SK-N-MC (cell line): ENCODE data around the gene CSRP1.
"Not testable (repeated sequence)": the region's sequence is repeated elsewhere in the genome, so short reads cannot be mapped to it uniquely, and the experiment has no call there.

Experiments used
- DNase-seq: peaks from one replicate; pipeline ENCODE4 v3.0.0-alpha.2; 2011; ENCODE audit warnings: low read depth, low spot score
- H3K27ac ChIP-seq: fragments of 200-600 bp; sonication (generic); 2 replicates; pipeline ENCODE4 v1.5.1; 2016; ENCODE audit warnings: mixed run types
- H3K36me3 ChIP-seq: fragments of 200-600 bp; sonication (generic); 2 replicates; pipeline ENCODE4 v1.6.1; 2017; ENCODE audit warnings: antibody characterized with exemption, low read length, mixed read lengths; ENCODE audit not compliant: insufficient read depth
- H3K4me3 ChIP-seq: fragments of 200-600 bp; sonication (generic); 2 replicates; pipeline ENCODE4 v1.5.1; 2016
- H3K9ac ChIP-seq: fragments of 200-600 bp; sonication (generic); 2 replicates; pipeline ENCODE4 v1.8.0; 2017; ENCODE audit warnings: mixed run types, mixed read lengths; ENCODE audit not compliant: insufficient read length
- H3K9me3 ChIP-seq: fragments of 200-600 bp; sonication (generic); 2 replicates; pipeline ENCODE4 v1.6.1; 2017; ENCODE audit warnings: low read depth, mild to moderate bottlenecking, antibody characterized with exemption, low read length, moderate library complexity, mixed read lengths
- EZH2 ChIP-seq: fragments of 200-600 bp; sonication (generic); IDR thresholded peaks from one replicate; pipeline ENCODE4 v1.6.1; 2017; ENCODE audit warnings: antibody characterized with exemption
- FOXP2 ChIP-seq: optimal IDR thresholded peaks from 2 replicates; pipeline ENCODE3; 2011; ENCODE audit warnings: mild to moderate bottlenecking, moderate library complexity; ENCODE audit not compliant: insufficient read depth; ENCODE audit errors: extremely low read length, control extremely low read depth
- POLR2AphosphoS5 ChIP-seq: IDR thresholded peaks from 2 replicates; pipeline ENCODE4 v1.6.1; 2012; ENCODE audit warnings: mild to moderate bottlenecking, low read depth, low read length, borderline replicate concordance

CSRP1 gene

GRCh38 chr1:201531551-201532425, 24.9 kb upstream of the CSRP1 start:
- Histone ChIP-seq H3K27ac (no peak overlapping the region), H3K9me3 (no peaks in the 10 kb centered on the region), H3K9ac (peak overlapping the region; percentile 2), H3K4me3 (no peak overlapping the region), H3K36me3 (no peaks in the 10 kb centered on the region)
- TF ChIP-seq EZH2 = no peak
- no peak for TF ChIP-seq POLR2AphosphoS5
- TF ChIP-seq FOXP2 = no peak
- no peak for DNase-seq

- no peak for DNase-seq
- TF ChIP-seq EZH2 (no peak), FOXP2 (no peak), POLR2AphosphoS5 (no peak)
Measured at GRCh38 chr1:201530741-201531531, 24.0 kb upstream of the CSRP1 start.

GRCh38 chr1:201528631-201529252, 21.8 kb upstream of the CSRP1 start:
- no peak overlapping the region for H3K4me3 ChIP-seq
- TF ChIP-seq EZH2 (no peak), FOXP2 (no peak), POLR2AphosphoS5 (no peak)
- peak overlapping the region; percentile 60 for H3K27ac ChIP-seq
- H3K9me3 ChIP-seq = peaks cover 6% of the 10 kb centered on the region; the same call in 1 of the 2 replicates
- DNase-seq = no peak
- H3K9ac ChIP-seq = no peak overlapping the region
- H3K36me3 ChIP-seq = no peaks in the 10 kb centered on the region

More at GRCh38 chr1:201530741-201531531, 24.0 kb upstream of the CSRP1 start:
- H3K9me3 ChIP-seq = no peaks in the 10 kb centered on the region
- H3K4me3 ChIP-seq = no peak overlapping the region
- no peak overlapping the region for H3K9ac ChIP-seq
- no peaks in the 10 kb centered on the region for H3K36me3 ChIP-seq
- peak overlapping the region; percentile 74; the same call in 1 of the 2 replicates for H3K27ac ChIP-seq

- TF ChIP-seq POLR2AphosphoS5 = no peak
- no peak for TF ChIP-seq EZH2
- no peak for TF ChIP-seq FOXP2
- H3K27ac ChIP-seq = no peak overlapping the region
- H3K36me3 ChIP-seq = no peaks in the 10 kb centered on the region
- H3K9ac ChIP-seq = no peak overlapping the region
- H3K9me3 ChIP-seq = peaks cover 6% of the 10 kb centered on the region; the same call in 1 of the 2 replicates
- no peak overlapping the region for H3K4me3 ChIP-seq
- no peak for DNase-seq
Measured at GRCh38 chr1:201527879-201528278, 21.0 kb upstream of the CSRP1 start.

DNA sequence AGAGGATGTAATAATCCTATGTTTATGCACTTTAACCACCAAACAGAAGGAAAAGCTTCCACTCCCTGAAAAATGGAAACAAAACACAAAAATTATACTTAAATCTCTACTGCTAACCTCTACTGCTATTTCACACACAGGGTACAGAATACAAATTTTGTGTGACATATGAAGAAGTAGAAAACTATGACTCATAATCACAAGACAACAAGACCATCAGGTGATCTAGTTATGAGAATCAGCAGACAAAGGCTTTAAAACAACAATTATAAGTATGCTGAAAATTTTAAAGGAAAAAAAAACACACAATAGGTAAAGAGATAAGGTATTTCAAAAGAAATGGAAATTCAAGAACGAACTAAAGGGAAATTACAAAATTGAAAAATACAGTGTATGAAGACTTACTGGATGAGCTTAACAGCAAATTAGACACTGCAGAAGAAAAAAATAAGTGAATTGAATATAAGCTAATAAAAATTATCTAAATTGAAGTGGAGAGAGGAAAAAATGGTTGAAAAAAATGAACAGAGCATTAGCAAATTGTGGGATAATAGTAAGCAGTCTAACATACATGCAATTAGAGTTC, 18.4 kb upstream of the CSRP1 start:
- Histone ChIP-seq H3K4me3 (no peak overlapping the region), H3K27ac (no peak overlapping the region), H3K36me3 (no peaks in the 10 kb centered on the region), H3K9ac (no peak overlapping the region), H3K9me3 (peaks cover 6% of the 10 kb centered on the region; the same call in 1 of the 2 replicates)
- no peak for DNase-seq
- TF ChIP-seq POLR2AphosphoS5 (no peak), FOXP2 (no peak), EZH2 (no peak)

DNA sequence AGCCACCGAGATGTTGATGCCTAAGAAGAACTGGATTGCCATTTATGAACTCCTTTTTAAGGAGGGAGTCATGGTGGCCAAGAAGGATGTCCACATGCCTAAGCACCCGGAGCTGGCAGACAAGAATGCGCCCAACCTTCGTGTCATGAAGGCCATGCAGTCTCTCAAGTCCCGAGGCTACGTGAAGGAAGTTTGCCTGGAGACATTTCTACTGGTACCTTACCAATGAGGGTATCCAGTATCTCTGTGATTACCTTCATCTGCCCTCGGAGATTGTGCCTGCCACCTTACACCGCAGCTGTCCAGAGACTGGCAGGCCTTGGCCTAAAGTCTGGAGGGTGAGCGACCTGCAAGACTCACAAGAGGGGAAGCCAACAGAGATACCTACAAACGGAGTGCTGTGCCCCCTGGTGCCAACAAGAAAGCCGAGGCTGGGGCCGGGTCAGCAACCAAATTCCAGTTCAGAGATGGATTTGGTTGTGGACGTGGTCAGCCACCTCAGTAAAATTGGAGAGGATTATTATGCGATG, 13.2 kb upstream of the CSRP1 start:
- H3K4me3 ChIP-seq, H3K9me3 ChIP-seq, H3K36me3 ChIP-seq, H3K9ac ChIP-seq, DNase-seq: not testable (repeated sequence)
- H3K27ac ChIP-seq = peak overlapping the region; percentile 52; the same call in 1 of the 2 replicates

DNA sequence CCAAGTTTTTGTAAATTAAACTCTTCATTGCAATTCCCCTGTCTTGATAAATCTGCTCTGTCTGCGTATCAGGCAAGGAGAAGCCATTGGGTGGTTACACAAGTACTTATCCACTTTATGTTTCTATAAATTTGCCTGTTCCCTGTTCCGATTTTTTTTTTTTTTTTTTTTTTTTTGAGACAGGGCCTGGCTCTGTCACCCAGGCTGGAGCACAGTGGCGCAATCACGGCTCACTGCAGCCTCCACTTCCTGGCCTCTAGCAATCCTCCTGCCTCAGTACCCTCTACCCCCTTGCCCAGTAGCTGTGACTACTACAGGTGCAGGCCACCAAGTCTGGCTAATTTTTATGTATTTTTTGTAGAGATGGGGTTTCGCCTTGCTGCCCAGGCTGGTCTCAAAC, 11.1 kb upstream of the CSRP1 start:
- peak overlapping the region; percentile 64 for H3K9ac ChIP-seq
- H3K9me3 ChIP-seq = no peaks in the 10 kb centered on the region
- H3K36me3 ChIP-seq = no peaks in the 10 kb centered on the region
- H3K27ac ChIP-seq = peak overlapping the region; percentile 97
- TF ChIP-seq POLR2AphosphoS5 (no peak), FOXP2 (no peak), EZH2 (no peak)
- H3K4me3 ChIP-seq = peak overlapping the region; percentile 26
- peak; percentile 72 for DNase-seq
